ENCODE measurements around the gene ATG4C.

The ATG4C gene

DNA sequence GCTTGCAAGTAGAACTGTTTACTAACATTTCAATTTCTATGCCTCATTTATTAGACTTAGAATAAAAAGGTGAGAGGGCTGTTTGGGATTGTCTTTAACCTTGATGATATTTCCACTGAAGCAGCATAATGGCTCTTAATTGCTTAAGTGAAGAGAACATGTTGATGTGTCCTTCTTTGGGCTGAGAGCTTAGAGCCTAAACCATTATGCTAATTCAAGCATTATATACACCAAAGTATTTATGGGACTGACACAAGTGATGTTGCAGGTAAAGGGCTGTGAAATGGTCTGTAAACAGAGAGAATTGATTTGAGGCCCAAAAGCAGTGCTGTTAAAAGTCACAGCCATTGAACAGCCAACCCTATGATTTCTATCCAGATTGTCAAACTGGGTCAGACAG, 113.9 kb downstream of the ATG4C start:
- TF ChIP-seq, protein P1, sequence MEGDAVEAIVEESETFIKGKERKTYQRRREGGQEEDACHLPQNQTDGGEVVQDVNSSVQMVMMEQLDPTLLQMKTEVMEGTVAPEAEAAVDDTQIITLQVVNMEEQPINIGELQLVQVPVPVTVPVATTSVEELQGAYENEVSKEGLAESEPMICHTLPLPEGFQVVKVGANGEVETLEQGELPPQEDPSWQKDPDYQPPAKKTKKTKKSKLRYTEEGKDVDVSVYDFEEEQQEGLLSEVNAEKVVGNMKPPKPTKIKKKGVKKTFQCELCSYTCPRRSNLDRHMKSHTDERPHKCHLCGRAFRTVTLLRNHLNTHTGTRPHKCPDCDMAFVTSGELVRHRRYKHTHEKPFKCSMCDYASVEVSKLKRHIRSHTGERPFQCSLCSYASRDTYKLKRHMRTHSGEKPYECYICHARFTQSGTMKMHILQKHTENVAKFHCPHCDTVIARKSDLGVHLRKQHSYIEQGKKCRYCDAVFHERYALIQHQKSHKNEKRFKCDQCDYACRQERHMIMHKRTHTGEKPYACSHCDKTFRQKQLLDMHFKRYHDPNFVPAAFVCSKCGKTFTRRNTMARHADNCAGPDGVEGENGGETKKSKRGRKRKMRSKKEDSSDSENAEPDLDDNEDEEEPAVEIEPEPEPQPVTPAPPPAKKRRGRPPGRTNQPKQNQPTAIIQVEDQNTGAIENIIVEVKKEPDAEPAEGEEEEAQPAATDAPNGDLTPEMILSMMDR (IDR thresholded peaks at IDR 0.05; ENCODE audit: low read depth, low read length, missing control alignments): no peak
- DNase-seq (ENCODE audit: extremely low read depth, low read depth): no peak
- no peak overlapping the region for H3K4me3 ChIP-seq (replicated peaks; ENCODE audit: low read depth, low read length)

DNA sequence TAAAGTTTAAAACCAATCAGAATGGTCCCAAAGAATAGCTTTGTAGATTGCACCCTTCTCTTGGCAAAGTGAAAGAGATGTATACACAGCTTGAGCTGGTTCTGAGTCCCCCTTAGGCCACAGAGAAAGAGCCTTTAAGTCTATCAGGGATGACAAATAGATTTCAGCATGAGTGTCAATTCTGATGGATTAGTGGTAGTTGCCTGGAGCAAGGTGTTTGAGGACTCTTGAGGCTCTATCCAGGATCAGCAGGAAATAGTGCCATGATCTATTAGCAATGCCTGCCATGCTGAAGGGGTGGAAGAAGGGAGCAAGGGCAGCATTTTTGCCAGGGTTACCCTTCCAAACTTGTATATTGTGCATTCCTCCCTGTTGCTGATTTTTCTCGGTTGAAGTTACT, 116.6 kb downstream of the ATG4C start:
- no peak overlapping the region for H3K4me3 ChIP-seq (replicated peaks; ENCODE audit: low read depth, low read length)
- TF ChIP-seq, protein P1 (IDR thresholded peaks at IDR 0.05; ENCODE audit: low read depth, low read length, missing control alignments): no peak
- DNase-seq (ENCODE audit: extremely low read depth, low read depth): no peak

DNA sequence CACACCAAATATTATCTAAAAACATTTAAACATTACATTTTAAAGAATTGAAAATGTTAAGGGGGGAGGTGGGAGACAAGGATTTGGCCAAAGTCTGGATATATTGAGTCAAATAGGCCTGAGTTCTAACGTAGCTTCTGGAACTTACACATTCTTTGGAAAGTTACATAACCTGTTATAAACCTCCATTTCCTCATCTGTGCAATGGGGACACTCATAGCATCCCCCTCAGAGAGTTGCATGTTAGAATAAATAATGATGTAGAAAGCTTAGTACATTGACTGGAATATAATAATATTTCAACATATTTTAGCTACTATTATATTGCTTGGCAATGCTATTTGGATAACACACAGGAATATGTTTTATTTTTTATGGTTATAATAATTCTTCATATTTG, 117.7 kb downstream of the ATG4C start:
- no peak for DNase-seq (ENCODE audit: extremely low read depth, low read depth)
- no peak overlapping the region for H3K4me3 ChIP-seq (replicated peaks; ENCODE audit: low read depth, low read length)
- TF ChIP-seq, protein P1 (IDR thresholded peaks at IDR 0.05; ENCODE audit: low read depth, low read length, missing control alignments): no peak

DNA sequence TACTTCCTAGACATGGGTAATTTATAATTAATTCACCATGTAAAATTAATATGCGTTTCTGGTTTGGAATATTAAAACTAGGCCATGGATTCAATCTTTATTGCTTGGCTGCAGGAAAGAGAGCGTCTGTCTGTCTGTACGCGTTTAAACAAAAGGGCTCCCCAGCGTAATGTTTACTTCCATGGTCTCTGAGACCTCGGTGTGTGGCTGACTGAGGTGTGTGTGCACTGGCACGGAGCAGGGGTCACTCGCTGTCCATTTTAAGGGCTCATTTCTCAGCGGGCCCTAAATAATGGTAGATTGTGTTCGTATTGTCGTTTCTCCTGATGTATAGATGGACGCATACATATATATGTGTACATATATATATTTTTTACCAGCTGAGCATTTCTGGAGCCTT, 119.6 kb downstream of the ATG4C start:
- H3K4me3 ChIP-seq (replicated peaks; ENCODE audit: low read depth, low read length): no peak overlapping the region
- no peak for DNase-seq (ENCODE audit: extremely low read depth, low read depth)
- TF ChIP-seq, protein P1 (IDR thresholded peaks at IDR 0.05; ENCODE audit: low read depth, low read length, missing control alignments): no peak

DNA sequence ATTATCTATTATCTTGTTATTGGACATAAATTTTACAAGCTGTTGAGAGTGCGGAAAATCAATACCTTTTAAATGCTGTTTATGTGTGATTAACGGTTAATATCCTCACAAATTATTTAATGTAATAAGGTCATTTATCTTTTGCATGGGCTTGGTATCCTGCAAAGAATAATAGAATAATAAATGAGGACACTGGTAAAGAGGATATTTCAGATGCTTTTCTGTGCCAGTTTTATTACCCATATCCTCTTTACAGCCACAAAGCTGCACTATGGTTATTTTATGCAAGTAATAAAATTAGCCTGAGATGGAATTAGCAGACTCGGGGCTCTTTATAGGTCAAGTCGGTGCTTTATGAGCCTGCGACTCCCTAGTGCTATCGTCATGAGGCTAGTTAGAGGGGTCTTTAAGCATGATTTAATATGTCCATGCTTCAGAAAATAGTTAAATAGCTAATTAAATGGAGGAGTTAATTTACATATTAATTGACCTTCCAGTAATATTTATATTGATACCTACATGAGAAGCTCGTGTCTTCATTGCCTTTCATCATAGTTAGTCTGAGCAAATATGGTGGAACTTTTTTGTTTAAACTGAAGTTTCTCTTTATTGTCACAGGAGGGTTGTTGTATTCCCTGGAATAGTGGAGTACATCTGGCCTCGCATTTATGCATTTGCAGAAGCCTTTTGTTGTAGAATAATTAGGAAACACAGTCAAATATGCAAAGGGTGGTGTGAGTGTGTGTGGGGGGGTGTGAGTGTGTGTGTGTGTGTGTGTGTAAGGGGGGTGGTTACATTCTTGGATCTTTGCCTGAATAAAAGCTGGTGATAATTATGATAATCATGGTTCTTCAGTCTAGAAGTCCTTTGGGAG, 120.3 kb downstream of the ATG4C start:
- TF ChIP-seq, protein P1 (IDR thresholded peaks at IDR 0.05; ENCODE audit: low read depth, low read length, missing control alignments): no peak
- no peak for DNase-seq (ENCODE audit: extremely low read depth, low read depth)
- H3K4me3 ChIP-seq (replicated peaks; ENCODE audit: low read depth, low read length): no peak overlapping the region

DNA sequence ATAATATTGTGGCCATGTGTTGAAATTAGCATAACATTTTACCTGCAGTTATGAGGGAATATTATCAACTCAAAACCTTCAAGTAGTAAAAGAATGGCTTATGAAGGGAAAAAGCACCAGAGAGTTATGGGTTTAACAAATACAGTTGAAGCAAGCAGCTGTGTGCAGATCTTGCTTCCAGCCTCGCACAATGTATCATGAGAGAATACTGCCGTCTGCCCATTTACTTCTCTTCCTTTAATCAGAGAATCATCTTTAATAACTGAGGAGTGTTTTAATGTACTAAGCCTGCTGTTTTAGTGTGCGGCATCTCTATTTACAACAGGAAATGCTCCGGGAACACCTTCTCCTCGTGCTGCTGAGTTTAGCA, 120.9 kb downstream of the ATG4C start:
- DNase-seq (ENCODE audit: extremely low read depth, low read depth): no peak
- H3K4me3 ChIP-seq (replicated peaks; ENCODE audit: low read depth, low read length): no peak overlapping the region
- TF ChIP-seq, protein P1 (IDR thresholded peaks at IDR 0.05; ENCODE audit: low read depth, low read length, missing control alignments): no peak
